Spleen (tissue), 11 donors: ENCODE results near the gene PNN. TPM values are rescaled to one million over a fixed set of nuclear protein-coding genes. Genes with fewer than 3 reads are reported as not detected.
A peak's percentile ranks its signal among the peaks of the same experiment; 100 is the strongest.
"Not testable (repeated sequence)": the region's sequence is repeated elsewhere in the genome, so short reads cannot be mapped to it uniquely, and the experiment has no call there.

Experiments used
- DNase-seq: peaks from one replicate; pipeline ENCODE4 v3.0.0-alpha.2; 2020
- H3K27ac ChIP-seq, 8 donors: fragments of 200-600 bp; sonication (generic) in 7 of 8; 1 replicate in 4 of 8; 2 replicates in 4 of 8; pipeline versions ENCODE4 v1.5.0 to v1.8.0; 2016 to 2021; ENCODE audit warnings: inconsistent platforms in 4 of 8, mild to moderate bottlenecking in 4 of 8, moderate library complexity in 1 of 8
- H3K27me3 ChIP-seq, 7 donors: fragments of 200-600 bp; sonication (generic) in 6 of 7; replicated peaks in 1 of 7; 1 replicate in 4 of 7; 2 replicates in 3 of 7; pipeline versions ENCODE4 v1.5.0 to v1.8.0; 2016 to 2021; ENCODE audit warnings: inconsistent platforms in 3 of 7, mild to moderate bottlenecking in 1 of 7
- H3K36me3 ChIP-seq, 6 donors: fragments of 200-600 bp; sonication (generic) in 5 of 6; 1 replicate in 4 of 6; 2 replicates in 2 of 6; pipeline versions ENCODE4 v1.5.0 to v1.8.0; 2016 to 2021; ENCODE audit warnings: inconsistent platforms in 2 of 6
- H3K4me1 ChIP-seq, 6 donors: fragments of 200-600 bp; sonication (generic) in 5 of 6; 1 replicate in 3 of 6; 2 replicates in 3 of 6; pipeline versions ENCODE4 v1.5.0 to v1.8.0; 2016 to 2021; ENCODE audit warnings: inconsistent platforms in 3 of 6
- H3K4me3 ChIP-seq, 8 donors: fragments of 200-600 bp; sonication (generic) in 7 of 8; 1 replicate in 4 of 8; 2 replicates in 4 of 8; pipeline versions ENCODE4 v1.5.0 to v1.8.0; 2016 to 2021; ENCODE audit warnings: inconsistent platforms in 4 of 8, mild to moderate bottlenecking in 4 of 8, moderate library complexity in 2 of 8
- H3K9me3 ChIP-seq, 8 donors: fragments of 200-600 bp; sonication (generic) in 7 of 8; 1 replicate in 4 of 8; 2 replicates in 4 of 8; pipeline versions ENCODE4 v1.5.0 to v1.8.0; 2016 to 2021; ENCODE audit warnings: inconsistent platforms in 4 of 8
- POLR2A ChIP-seq, 3 donors: fragments of 450-650 bp; IDR thresholded peaks; one replicate each; pipeline ENCODE4 v1.5.1; 2017; ENCODE audit warnings: antibody characterized with exemption in 3 of 3, mild to moderate bottlenecking in 1 of 3
- POLR2AphosphoS5 ChIP-seq, 3 donors: sonication (generic); formaldehyde crosslinking; IDR thresholded peaks; one replicate each; pipeline ENCODE4 v1.5.1; 2017; ENCODE audit warnings: antibody characterized with exemption in 3 of 3
- WGBS, 5 donors: extraction: QIAGEN DNeasy Blood & Tissue Kit in 3 of 5; methylation state at CpG; one replicate each; pipeline versions ENCODE4 v1.1.5 to v1.1.7; 2013 to 2018; 5-methylcytosine and 5-hydroxymethylcytosine counted together
- intact Hi-C: fragments of 100-400 bp; cut with DNase I; formaldehyde crosslinking; loops from one replicate; pipeline ENCODE4 v1.15.0; 2023; ENCODE audit warnings: low total_unique reads
- polyA plus RNA-seq, 3 donors: library from polyadenylated mRNA; stranded (reverse); fragments of 200-250 nt; gene quantifications; one replicate each; pipeline ENCODE4 v1.2.1, GENCODE V29; 2013
- total RNA-seq, 7 donors: library from RNA; depleted of rRNA in 3 of 7; stranded (reverse); fragments of >200 nt in 3 of 7; fragmentation: NEBNext Ultra II Directional in 4 of 7; extraction: Animal tissue kit (Norgen Biotek cat#: 25700) in 4 of 7; gene quantifications; one replicate each; pipeline versions ENCODE4 v1.1.0 to v1.2.1, GENCODE V29; 2016 to 2021
- TF ChIP-seq, protein P1 (sequence below), 11 experiments: fragments of 200-600 bp in 7 of 11; fragments of 450-650 bp in 4 of 11; sonication (generic) in 4 of 11; IDR thresholded peaks in 8 of 11; conservative IDR thresholded peaks in 3 of 11; 1 replicate in 7 of 11; 2 replicates in 4 of 11; pipeline versions ENCODE4 v1.4.0 to v1.8.0; 2016 to 2021; ENCODE audit warnings: antibody characterized with exemption in 11 of 11, inconsistent platforms in 4 of 11, mild to moderate bottlenecking in 1 of 11
- donor health status: healthy with polysubstance abuse.
- donor health status: DM: no; HTN: no; CAD: no; lungs with moderate emphysema.
- donor health status: DM: no; HTN: no; CAD: no.
- donor health status: Bipolar disorder and iron deficiency.
- donor health status: healthy.
- donor health status: DM: no; HTN: no; CAD: no.
- donor health status: DM: yes; HTN: yes; CAD: no.

Gene PNN
- total and polyA plus RNA-seq, 10 donors: 38.1 to 79.7 (median 60.7) TPM

DNA sequence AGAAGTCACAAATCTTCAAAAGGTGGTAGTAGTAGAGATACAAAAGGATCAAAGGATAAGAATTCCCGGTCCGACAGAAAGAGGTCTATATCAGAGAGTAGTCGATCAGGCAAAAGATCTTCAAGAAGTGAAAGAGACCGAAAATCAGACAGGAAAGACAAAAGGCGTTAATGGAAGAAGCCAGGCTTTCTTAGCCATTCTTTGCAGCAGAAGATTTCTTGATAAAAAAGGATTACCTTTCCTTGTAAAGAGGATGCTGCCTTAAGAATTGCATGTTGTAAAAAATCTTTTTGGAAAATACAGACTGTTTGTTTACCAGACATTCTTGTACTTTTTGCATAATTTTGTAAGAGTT is 6.6 kb downstream of the PNN start:
- no peak for DNase-seq
- Histone ChIP-seq H3K27ac (peak overlapping the region in 3 of 8 donors; percentile 37 to 47 (median 43)), H3K27me3 (no peaks in the 10 kb centered on the region), H3K9me3 (no peaks in the 10 kb centered on the region), H3K36me3 (peaks cover 2 to 94% (median 81%) of the 10 kb centered on the region in 6 donors), H3K4me3 (no peak overlapping the region), H3K4me1 (peaks cover 8 to 66% (median 35%) of the 10 kb centered on the region in 6 donors)
- intact Hi-C loops: no loop called here
- 84 to 94% (median 87%) methylated on average over 5 of the region's 5 CpGs for WGBS, 5 donors
- no peak for TF ChIP-seq POLR2AphosphoS5 (IDR thresholded peaks at IDR 0.05)
- TF ChIP-seq, protein P1, sequence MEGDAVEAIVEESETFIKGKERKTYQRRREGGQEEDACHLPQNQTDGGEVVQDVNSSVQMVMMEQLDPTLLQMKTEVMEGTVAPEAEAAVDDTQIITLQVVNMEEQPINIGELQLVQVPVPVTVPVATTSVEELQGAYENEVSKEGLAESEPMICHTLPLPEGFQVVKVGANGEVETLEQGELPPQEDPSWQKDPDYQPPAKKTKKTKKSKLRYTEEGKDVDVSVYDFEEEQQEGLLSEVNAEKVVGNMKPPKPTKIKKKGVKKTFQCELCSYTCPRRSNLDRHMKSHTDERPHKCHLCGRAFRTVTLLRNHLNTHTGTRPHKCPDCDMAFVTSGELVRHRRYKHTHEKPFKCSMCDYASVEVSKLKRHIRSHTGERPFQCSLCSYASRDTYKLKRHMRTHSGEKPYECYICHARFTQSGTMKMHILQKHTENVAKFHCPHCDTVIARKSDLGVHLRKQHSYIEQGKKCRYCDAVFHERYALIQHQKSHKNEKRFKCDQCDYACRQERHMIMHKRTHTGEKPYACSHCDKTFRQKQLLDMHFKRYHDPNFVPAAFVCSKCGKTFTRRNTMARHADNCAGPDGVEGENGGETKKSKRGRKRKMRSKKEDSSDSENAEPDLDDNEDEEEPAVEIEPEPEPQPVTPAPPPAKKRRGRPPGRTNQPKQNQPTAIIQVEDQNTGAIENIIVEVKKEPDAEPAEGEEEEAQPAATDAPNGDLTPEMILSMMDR (IDR thresholded peaks at IDR 0.05 in 8 of 11, conservative IDR thresholded peaks at IDR 0.05 in 3 of 11): no peak
- TF ChIP-seq POLR2A (IDR thresholded peaks at IDR 0.05): no peak

DNA sequence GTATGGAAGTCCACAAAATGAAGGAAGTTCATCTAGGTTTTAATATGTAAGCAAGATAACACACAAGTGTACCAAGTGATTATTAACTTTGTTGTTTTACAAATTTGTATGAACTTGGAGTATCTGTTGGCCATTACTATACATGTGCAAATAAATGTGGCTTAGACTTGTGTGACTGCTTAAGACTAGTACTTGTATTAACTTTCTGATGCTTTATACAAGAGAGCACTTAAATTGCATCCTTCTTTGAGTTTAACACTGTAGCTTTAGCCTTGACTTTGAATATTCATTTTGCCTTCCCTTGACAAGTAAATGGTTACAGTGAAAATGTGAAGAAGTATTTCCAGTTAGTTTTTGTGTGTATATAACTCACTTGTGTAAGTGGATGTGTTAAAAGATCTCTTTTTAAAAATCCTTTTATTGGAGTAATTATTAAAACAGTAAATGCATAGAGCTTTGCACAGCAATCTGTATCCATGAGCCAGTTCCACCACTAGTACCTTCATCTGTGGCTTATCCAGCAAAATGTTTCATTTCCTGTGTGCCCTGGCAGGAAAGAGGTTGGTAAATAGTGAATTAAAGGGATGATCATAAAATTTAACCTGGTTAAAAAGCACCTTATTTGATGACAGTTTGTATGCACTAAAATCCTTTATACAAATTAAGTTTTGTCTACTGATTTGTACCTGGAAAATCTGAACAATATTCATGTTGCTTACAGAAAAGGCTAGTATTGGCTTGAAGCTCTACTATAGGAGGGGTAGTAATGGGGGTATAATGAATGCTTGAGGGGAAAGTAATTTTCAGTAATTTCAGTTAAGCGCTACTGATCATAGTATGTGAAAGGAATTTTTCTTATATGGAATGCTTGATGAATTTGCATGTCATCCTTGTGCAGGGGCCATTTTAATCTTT is 8.0 kb downstream of the PNN start:
- H3K4me3 ChIP-seq: no peak overlapping the region
- TF ChIP-seq POLR2AphosphoS5 (IDR thresholded peaks at IDR 0.05): no peak
- TF ChIP-seq, protein P1 (IDR thresholded peaks at IDR 0.05 in 8 of 11, conservative IDR thresholded peaks at IDR 0.05 in 3 of 11): no peak
- no peak for TF ChIP-seq POLR2A (IDR thresholded peaks at IDR 0.05)
- DNase-seq: no peak
- WGBS, 5 donors: 96 to 100% (median 98%) methylated on average over 1 of the region's 1 CpG
- intact Hi-C loops: no loop called here
- H3K36me3 ChIP-seq: peaks cover 0 to 85% (median 67%) of the 10 kb centered on the region in 6 donors
- peak overlapping the region in 3 of 8 donors; percentile 9 to 40 (median 32) for H3K27ac ChIP-seq
- no peaks in the 10 kb centered on the region for H3K9me3 ChIP-seq
- no peaks in the 10 kb centered on the region for H3K27me3 ChIP-seq
- peaks cover 0 to 52% (median 22%) of the 10 kb centered on the region in 6 donors for H3K4me1 ChIP-seq

DNA sequence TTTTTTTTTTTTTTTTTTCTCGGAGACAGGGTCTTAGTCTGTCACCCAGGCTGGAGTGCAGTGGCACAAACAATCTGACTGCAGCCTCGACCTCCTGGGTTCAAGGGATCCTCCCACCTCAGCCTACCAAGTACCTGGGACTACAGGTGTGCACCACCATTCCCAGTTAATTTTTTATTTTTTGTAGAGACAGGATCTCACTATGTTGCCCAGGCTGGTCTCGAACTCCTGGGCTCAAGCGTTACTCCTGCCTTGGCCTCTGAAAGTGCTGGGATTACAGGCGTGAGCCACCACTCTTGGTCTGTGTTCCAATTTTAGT is 8.6 kb downstream of the PNN start:
- DNase-seq, H3K27ac ChIP-seq, H3K9me3 ChIP-seq, intact Hi-C loops, H3K27me3 ChIP-seq, H3K4me3 ChIP-seq: not testable (repeated sequence)
- peaks cover 0 to 47% (median 20%) of the 10 kb centered on the region in 6 donors for H3K4me1 ChIP-seq
- peaks cover 0 to 79% (median 61%) of the 10 kb centered on the region in 6 donors for H3K36me3 ChIP-seq
- WGBS, 5 donors: 92 to 98% (median 96%) methylated on average over 5 of the region's 5 CpGs

DNA sequence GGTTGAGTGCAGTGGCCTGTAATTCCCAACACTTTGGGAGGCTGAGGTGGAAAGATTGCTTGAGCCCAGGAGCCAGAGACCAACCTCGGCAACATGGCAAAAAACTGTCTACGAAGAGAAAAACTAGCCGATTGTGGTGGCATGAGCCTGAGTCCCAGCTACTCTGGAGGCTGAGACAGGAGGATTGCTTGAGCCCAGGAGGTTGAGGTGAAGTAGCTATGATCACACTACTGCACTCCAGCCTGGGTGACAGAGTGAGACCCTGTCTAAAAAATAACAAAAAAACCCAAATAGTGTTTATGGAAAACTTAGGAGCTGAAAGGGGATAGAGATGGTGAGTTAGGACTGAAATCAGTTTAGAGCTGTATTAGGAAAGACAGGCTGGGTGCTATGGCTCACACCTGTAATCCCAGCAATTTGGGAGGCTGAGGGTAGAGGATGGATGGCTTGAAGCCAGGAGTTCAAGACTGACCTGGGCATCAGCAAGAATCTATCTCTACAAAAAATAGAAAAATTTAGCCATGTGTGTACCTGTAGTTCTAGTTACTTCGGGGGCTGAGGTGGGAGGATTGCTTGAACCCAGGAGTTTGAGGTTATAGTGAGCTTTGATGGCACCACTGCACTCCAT is 9.7 kb downstream of the PNN start:
- Histone ChIP-seq H3K9me3 (no peaks in the 10 kb centered on the region), H3K36me3 (peaks cover 0 to 68% (median 50%) of the 10 kb centered on the region in 6 donors), H3K4me1 (peaks cover 0 to 36% (median 18%) of the 10 kb centered on the region in 6 donors), H3K27ac (no peak overlapping the region), H3K27me3 (no peaks in the 10 kb centered on the region), H3K4me3 (no peak overlapping the region)
- intact Hi-C loops: no loop called here
- WGBS, 5 donors: 91 to 99% (median 97%) methylated on average over 4 of the region's 4 CpGs
- TF ChIP-seq POLR2AphosphoS5 (IDR thresholded peaks at IDR 0.05) (peak in 1 of 3 donors; percentile 18), POLR2A (IDR thresholded peaks at IDR 0.05) (no peak)
- TF ChIP-seq, protein P1 (IDR thresholded peaks at IDR 0.05 in 8 of 11, conservative IDR thresholded peaks at IDR 0.05 in 3 of 11): no peak
- DNase-seq: no peak
